GM12875 (cell line): ENCODE measurements around the gene SDF4.
A peak's percentile ranks its signal among the peaks of the same experiment; 100 is the strongest.

Experiments
- H3K4me3 ChIP-seq: one replicate; pipeline ENCODE4 v1.5.1; 2011; ENCODE audit warnings: low read depth, low read length, control low read depth
- CTCF ChIP-seq: IDR thresholded peaks from 2 replicates; pipeline ENCODE4 v1.5.1; 2011; ENCODE audit warnings: low read depth, mild to moderate bottlenecking, control low read depth, inconsistent platforms, low read length, moderate library complexity, borderline replicate concordance; ENCODE audit not compliant: insufficient read depth

Gene SDF4

GRCh38 chr1:1211541-1212441 is 20.0 kb downstream of the SDF4 start:
- no peak for TF ChIP-seq CTCF

GRCh38 chr1:1210726-1211540 is 20.9 kb downstream of the SDF4 start:
- no peak overlapping the region for H3K4me3 ChIP-seq
- TF ChIP-seq CTCF, result no peak

More at GRCh38 chr1:1211541-1212441, 20.0 kb downstream of the SDF4 start:
- H3K4me3 ChIP-seq, result peak overlapping the region; percentile 5

GRCh38 chr1:1208713-1209433 is 22.9 kb downstream of the SDF4 start:
- no peak for TF ChIP-seq CTCF
- no peak overlapping the region for H3K4me3 ChIP-seq

GRCh38 chr1:1207571-1207892 is 24.3 kb downstream of the SDF4 start:
- H3K4me3 ChIP-seq, result no peak overlapping the region
- no peak for TF ChIP-seq CTCF

- H3K4me3 ChIP-seq, result no peak overlapping the region
- TF ChIP-seq CTCF, result peak; percentile 7; the same call in 1 of the 2 replicates
These were observed 24.8 kb downstream of the SDF4 start for GRCh38 chr1:1206966-1207531.

GRCh38 chr1:1206376-1206965 is 25.3 kb downstream of the SDF4 start, which contains the start of gene TNFRSF18:
Gene TNFRSF18, minus strand, starts transcription at chr1:1206592. Its CDS starts 21 bp downstream, at chr1:1206571.
- TF ChIP-seq CTCF, result no peak

More at GRCh38 chr1:1206376-1206965, 25.3 kb downstream of the SDF4 start, which contains the start of gene TNFRSF18:
- peak within 1 kb of the TSS; percentile 26 for H3K4me3 ChIP-seq
